Effector CD4-positive, alpha-beta T cell (primary cell): Measurements from ENCODE around the gene S100A7A.
"Not testable (repeated sequence)": the region's sequence is repeated elsewhere in the genome, so short reads cannot be mapped to it uniquely, and the experiment has no call there.

Experiments
- DNase-seq: peaks from one replicate; pipeline ENCODE4 v3.0.0-alpha.2; 2020

S100A7A gene

GRCh38 chr1:153395776-153396175 lies 20.5 kb upstream of the S100A7A start:
- DNase-seq, result no peak

- DNase-seq, result no peak
Observed at GRCh38 chr1:153396461-153396860, 19.9 kb upstream of the S100A7A start.

- no peak for DNase-seq
Observed at GRCh38 chr1:153397051-153397923, 19.0 kb upstream of the S100A7A start.

- no peak for DNase-seq
Observed at GRCh38 chr1:153397924-153398651, 18.2 kb upstream of the S100A7A start.

GRCh38 chr1:153399401-153400055 lies 16.8 kb upstream of the S100A7A start:
- DNase-seq, result no peak

- no peak for DNase-seq
Observed at GRCh38 chr1:153400244-153400643, 16.1 kb upstream of the S100A7A start.

- no peak for DNase-seq
Observed at GRCh38 chr1:153401461-153401860, 14.9 kb upstream of the S100A7A start.

GRCh38 chr1:153402226-153402625 lies 14.1 kb upstream of the S100A7A start:
- no peak for DNase-seq

GRCh38 chr1:153403421-153404085 lies 12.8 kb upstream of the S100A7A start:
- DNase-seq, result no peak

GRCh38 chr1:153404086-153404635 lies 12.2 kb upstream of the S100A7A start:
- no peak for DNase-seq

- DNase-seq, result peak; percentile 26
Observed at GRCh38 chr1:153404768-153405167, 11.6 kb upstream of the S100A7A start.

GRCh38 chr1:153405825-153406599 lies 10.3 kb upstream of the S100A7A start:
- not testable (repeated sequence) for DNase-seq

- not testable (repeated sequence) for DNase-seq
Observed at GRCh38 chr1:153407274-153407673, 9.0 kb upstream of the S100A7A start.

GRCh38 chr1:153413961-153414360 lies 2.4 kb upstream of the S100A7A start:
- not testable (repeated sequence) for DNase-seq

GRCh38 chr1:153417136-153417888 lies 992 bp downstream of the S100A7A start:
- DNase-seq, result no peak

- not testable (repeated sequence) for DNase-seq
Observed at GRCh38 chr1:153418758-153419435, 2.6 kb downstream of the S100A7A start.

GRCh38 chr1:153419436-153419793 lies 3.1 kb downstream of the S100A7A start:
- not testable (repeated sequence) for DNase-seq

- no peak for DNase-seq
Observed at GRCh38 chr1:153420306-153420705, 4.0 kb downstream of the S100A7A start.

- peak; percentile 44 for DNase-seq
Observed at GRCh38 chr1:153422450-153423068, 6.2 kb downstream of the S100A7A start.

- no peak for DNase-seq
Observed at GRCh38 chr1:153426809-153427208, 10.5 kb downstream of the S100A7A start.
